Measurements from ENCODE around the gene PSMC1. TPM values are rescaled to one million over a fixed set of nuclear protein-coding genes. Genes with fewer than 3 reads are reported as not detected.

PSMC1 gene
- total RNA-seq, 1 experiment from 2014 or later: 132 TPM

GRCh38 chr14:90248594-90248993 lies 7.8 kb upstream of the PSMC1 start:
- no peaks in the 10 kb centered on the region for H3K4me1 ChIP-seq (ENCODE audit: control insufficient read depth in 1 of 2, insufficient read depth in 2 of 2, low read length in 2 of 2)
- no peak overlapping the region for H3K27ac ChIP-seq (ENCODE audit: low read depth, low read length)
- H3K9me2 ChIP-seq (ENCODE audit: insufficient read depth): no peaks in the 10 kb centered on the region
- H3K9ac ChIP-seq (ENCODE audit: low read length): no peak overlapping the region
- H3K9me3 ChIP-seq (ENCODE audit: control insufficient read depth in 1 of 2, insufficient read depth in 1 of 2, low read depth in 1 of 2, low read length in 2 of 2): no peaks in the 10 kb centered on the region
- H3K4me3 ChIP-seq (replicated peaks in 1 of 2; ENCODE audit: low read depth in 1 of 2, low read length in 2 of 2): no peak overlapping the region
- no peak for ATAC-seq
- H3K36me3 ChIP-seq (ENCODE audit: control insufficient read depth in 1 of 2, insufficient read depth in 2 of 2, low read length in 2 of 2): no peaks in the 10 kb centered on the region
- H4K20me1 ChIP-seq (ENCODE audit: insufficient read depth): no peaks in the 10 kb centered on the region
- no peak for DNase-seq (ENCODE audit: low read depth, low spot score)
- no peaks in the 10 kb centered on the region for H3K27me3 ChIP-seq (ENCODE audit: insufficient read depth, low read length)
- TF ChIP-seq TCF7L2 (IDR thresholded peaks at IDR 0.05; ENCODE audit: borderline replicate concordance, extremely low read depth, insufficient read depth, insufficient read length): no peak
- no peak for TF ChIP-seq ZNF274 (IDR thresholded peaks at IDR 0.05; ENCODE audit: low read depth, low read length)
- no peak for TF ChIP-seq SP1 (IDR thresholded peaks at IDR 0.05; ENCODE audit: low read depth)
- TF ChIP-seq CEBPB (IDR thresholded peaks at IDR 0.05; ENCODE audit: low read depth): no peak
- no peak for TF ChIP-seq ELF1 (IDR thresholded peaks at IDR 0.05; ENCODE audit: borderline replicate concordance, low read depth)
- TF ChIP-seq ZBTB33 (IDR thresholded peaks at IDR 0.05; ENCODE audit: extremely low read depth, insufficient replicate concordance, low read length): no peak
- no peak for TF ChIP-seq YY1 (IDR thresholded peaks at IDR 0.05; ENCODE audit: extremely low read depth, insufficient replicate concordance, low read depth, low read length)
- no peak for TF ChIP-seq POLR2A (IDR thresholded peaks at IDR 0.05; ENCODE audit: borderline replicate concordance, extremely low read depth, insufficient read depth, insufficient read length)
- TF ChIP-seq MAX (IDR thresholded peaks at IDR 0.05): no peak
- no peak for TF ChIP-seq CTCF (IDR thresholded peaks at IDR 0.05 in 2 of 3, conservative IDR thresholded peaks at IDR 0.05 in 1 of 3; ENCODE audit: borderline replicate concordance in 1 of 3, insufficient read depth in 1 of 3, low read depth in 2 of 3, low read length in 2 of 3)
- no peak for TF ChIP-seq ATF3 (IDR thresholded peaks at IDR 0.05)
- TF ChIP-seq EGR1 (IDR thresholded peaks at IDR 0.05; ENCODE audit: low read depth): no peak
- POLR2A ChIA-PET: no interaction called here
- no peaks in the 10 kb centered on the region for H3K79me2 ChIP-seq (ENCODE audit: insufficient read depth, low read length)
- no peak overlapping the region for H2AFZ ChIP-seq (ENCODE audit: low read depth, low read length, poor library complexity, severe bottlenecking)
- intact Hi-C loops (cut with micrococcal nuclease): no loop called here
- RAD21 ChIA-PET (ENCODE audit: low non-redundant PET in 1 of 2, low total read pairs in 2 of 2, uncharacterized antibody in 2 of 2, unreplicated experiment in 2 of 2): no interaction called here
- no peak overlapping the region for H3K4me2 ChIP-seq (ENCODE audit: low read length)
- CTCF ChIA-PET: no interaction called here
- BruUV-seq (replicated peaks): no TSS peak
